IPS DF 4.7 (cell line): ENCODE data around the gene CNOT8.
"Not testable (repeated sequence)": the region's sequence is repeated elsewhere in the genome, so short reads cannot be mapped to it uniquely, and the experiment has no call there.

Experiments
- DNase-seq: peaks from one replicate; pipeline ENCODE4 v3.0.0-alpha.2; 2013; ENCODE audit warnings: low spot score; ENCODE audit errors: extremely low read depth

The CNOT8 gene

GRCh38 chr5:154858297-154858971, at the start of gene CNOT8:
Gene CNOT8, plus strand, starts transcription at chr5:154858627. Its CDS starts 4,652 bp downstream, at chr5:154863279.
- no peak for DNase-seq

GRCh38 chr5:154811239-154811638, 47.2 kb upstream of the CNOT8 start:
- DNase-seq: no peak

- peak; percentile 30 for DNase-seq
Measured at GRCh38 chr5:154811653-154812465, 46.6 kb upstream of the CNOT8 start.

GRCh38 chr5:154813158-154813557, 45.3 kb upstream of the CNOT8 start:
- no peak for DNase-seq

GRCh38 chr5:154813736-154814135, 44.7 kb upstream of the CNOT8 start:
- no peak for DNase-seq

GRCh38 chr5:154815025-154815424, 43.4 kb upstream of the CNOT8 start:
- DNase-seq: no peak

- no peak for DNase-seq
Measured at GRCh38 chr5:154815684-154816247, 42.7 kb upstream of the CNOT8 start.

- DNase-seq: no peak
Measured at GRCh38 chr5:154816891-154817492, 41.4 kb upstream of the CNOT8 start.

- DNase-seq: no peak
Measured at GRCh38 chr5:154817815-154818214, 40.6 kb upstream of the CNOT8 start.

- DNase-seq: no peak
Measured at GRCh38 chr5:154818471-154819116, 39.8 kb upstream of the CNOT8 start.

- no peak for DNase-seq
Measured at GRCh38 chr5:154819546-154819945, 38.9 kb upstream of the CNOT8 start.

- DNase-seq: no peak
Measured at GRCh38 chr5:154820383-154820782, 38.0 kb upstream of the CNOT8 start.

- DNase-seq: not testable (repeated sequence)
Measured at GRCh38 chr5:154822896-154823295, 35.5 kb upstream of the CNOT8 start.

GRCh38 chr5:154823605-154824004, 34.8 kb upstream of the CNOT8 start:
- DNase-seq: no peak

GRCh38 chr5:154824070-154824469, 34.4 kb upstream of the CNOT8 start:
- DNase-seq: no peak

- no peak for DNase-seq
Measured at GRCh38 chr5:154829181-154829588, 29.2 kb upstream of the CNOT8 start.

- DNase-seq: no peak
Measured at GRCh38 chr5:154829589-154830218, 28.7 kb upstream of the CNOT8 start.

GRCh38 chr5:154830219-154830595, 28.2 kb upstream of the CNOT8 start:
- no peak for DNase-seq

GRCh38 chr5:154830596-154830995, 27.8 kb upstream of the CNOT8 start:
- DNase-seq: no peak

GRCh38 chr5:154831451-154831850, 27.0 kb upstream of the CNOT8 start:
- DNase-seq: no peak

- DNase-seq: not testable (repeated sequence)
Measured at GRCh38 chr5:154832804-154833203, 25.6 kb upstream of the CNOT8 start.
